Epidermal melanocyte (primary cell): ENCODE data around the gene GPR39.

Experiments used
- DNase-seq: peaks from one replicate; pipeline ENCODE4 v3.0.0; 2011; ENCODE audit warnings: low spot score; ENCODE audit not compliant: insufficient read length

The GPR39 gene

GRCh38 chr2:132412021-132412420, 4.6 kb upstream of the GPR39 start:
- no peak for DNase-seq

DNA sequence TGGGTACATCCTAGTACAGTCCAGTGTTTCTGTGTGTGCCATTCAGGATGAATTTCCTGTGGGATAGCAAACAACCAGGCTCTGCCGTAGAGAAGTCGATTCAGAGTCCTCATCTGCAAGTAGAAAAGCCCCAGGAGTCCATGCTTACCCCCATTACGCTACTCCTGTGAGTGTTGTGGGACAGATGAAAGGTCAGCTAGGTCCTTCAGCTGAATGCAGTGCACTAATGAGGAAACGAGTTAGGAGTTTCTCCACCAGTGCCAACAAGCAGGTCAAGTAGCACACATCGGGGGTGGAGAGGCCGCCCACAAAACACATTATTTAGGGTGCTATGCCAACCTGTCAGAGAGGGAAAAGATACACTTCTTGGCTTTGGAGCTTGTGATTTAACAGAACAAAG, 2.5 kb upstream of the GPR39 start:
- no peak for DNase-seq

DNA sequence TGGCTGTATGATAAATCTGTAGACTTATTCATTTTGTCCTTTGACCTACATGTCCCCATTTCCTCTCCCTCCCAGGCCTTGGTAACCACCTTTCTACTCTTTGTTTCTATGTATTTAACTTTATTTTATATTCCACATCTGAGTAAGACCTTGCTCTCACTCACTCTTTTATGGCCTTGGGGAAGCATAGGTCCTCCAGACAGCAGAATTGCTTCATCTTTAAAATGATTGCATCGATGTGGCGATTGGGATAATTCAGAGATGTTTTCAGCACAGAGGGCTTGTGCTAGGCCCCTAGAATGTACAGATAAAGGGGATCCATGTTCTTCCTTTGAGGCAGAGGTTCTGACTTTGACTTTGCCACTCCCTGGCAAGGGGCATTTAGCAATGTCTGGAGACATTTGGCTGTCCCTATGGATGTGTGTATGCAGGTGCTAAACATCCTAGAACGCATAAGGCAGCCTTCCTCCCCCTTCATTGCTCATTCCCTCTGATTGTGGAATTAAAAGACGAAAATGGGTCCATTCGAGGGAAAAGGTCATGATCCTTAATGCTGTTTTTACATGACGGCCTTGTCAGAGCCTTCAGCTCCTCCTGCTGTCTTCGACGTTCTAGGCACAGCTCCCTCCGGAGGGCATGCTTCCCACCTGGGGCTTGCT, 1.2 kb upstream of the GPR39 start:
- no peak for DNase-seq

- DNase-seq, result peak; percentile 48
These were observed 486 bp upstream of the GPR39 start for GRCh38 chr2:132415915-132416722.

GRCh38 chr2:132417430-132418035, 928 bp downstream of the GPR39 start:
- no peak for DNase-seq

DNA sequence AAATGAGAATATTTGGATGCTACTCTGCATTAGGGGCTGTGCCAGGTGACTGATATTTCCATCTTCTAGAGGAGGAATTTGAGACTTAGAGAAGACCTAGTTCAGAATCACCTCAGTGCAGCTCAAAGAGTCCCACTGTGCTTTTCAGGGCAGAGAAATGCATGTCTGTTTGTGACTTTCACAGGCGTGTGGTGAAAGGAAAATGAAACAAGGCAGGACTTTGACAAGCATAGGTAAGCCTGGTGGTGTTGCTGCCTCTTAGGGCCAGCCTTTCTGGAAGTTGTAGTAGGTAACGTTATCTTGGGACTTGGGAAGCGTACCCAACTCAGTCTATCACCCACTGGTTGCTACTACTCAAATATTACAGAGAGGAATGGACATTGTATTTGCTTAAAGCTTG, 2.6 kb downstream of the GPR39 start:
- DNase-seq, result no peak

DNA sequence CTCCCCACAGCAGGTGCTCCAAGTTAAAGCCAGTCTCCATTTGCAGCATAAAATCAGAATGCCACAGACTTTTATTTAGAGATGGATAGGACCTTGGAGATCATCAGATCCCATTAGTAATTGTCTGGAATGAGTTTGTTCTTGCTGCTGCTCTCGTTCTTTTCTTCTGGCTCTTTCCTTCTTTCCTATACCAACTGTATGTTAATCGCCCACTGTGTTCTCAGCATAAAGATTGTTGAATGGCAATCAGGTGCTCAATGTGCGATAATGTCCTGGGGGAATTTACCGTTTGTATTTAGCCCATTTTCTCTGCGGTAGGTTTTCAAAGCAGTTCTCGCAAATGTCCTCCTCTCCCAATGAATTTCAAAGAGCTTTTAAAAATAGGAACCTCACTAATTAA, 3.3 kb downstream of the GPR39 start:
- no peak for DNase-seq

DNA sequence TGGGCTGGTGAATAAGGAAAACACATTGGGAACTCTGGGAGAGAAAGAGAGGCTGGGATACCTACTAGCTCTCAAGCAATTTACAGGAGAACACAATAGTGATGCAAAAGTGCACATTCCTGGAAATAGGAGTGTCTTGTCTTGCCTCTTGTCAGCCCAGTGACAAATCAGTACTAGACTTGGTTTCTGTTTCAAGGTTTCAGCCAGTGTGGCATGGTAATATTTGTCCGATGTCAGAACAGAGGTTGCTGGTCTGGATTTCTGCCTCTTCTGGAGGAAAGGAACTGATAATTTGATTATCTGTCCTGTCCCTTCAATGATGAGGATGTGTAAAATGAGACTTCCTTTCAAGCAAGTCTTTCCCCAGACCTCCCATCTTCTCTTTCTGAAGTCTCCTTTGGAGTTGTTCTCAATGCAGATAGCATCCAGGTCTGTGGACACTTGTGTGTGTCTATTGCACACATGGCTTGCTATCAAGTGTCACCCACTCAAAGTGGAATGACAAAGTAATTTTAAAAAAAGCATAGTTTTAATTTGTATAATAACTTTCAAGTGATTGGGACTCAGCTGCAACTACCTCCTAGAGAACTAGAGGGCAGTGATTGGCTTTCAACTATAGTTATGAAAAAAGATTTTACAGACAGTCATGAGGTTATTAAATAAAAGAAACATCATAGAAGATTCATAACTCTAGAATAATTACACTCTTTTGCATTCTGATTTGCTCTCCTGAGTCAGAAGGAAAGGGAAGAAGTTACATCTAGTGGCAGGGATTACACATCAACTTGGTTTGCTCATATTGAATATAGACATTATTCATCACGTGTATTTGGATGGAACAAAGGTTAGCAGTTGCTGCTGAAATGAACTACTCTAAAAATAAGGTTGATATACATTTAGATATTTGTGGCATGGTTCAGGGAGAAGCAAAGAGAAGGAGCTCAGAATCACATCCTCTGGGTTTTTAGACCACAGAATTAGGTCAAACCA, 4.5 kb downstream of the GPR39 start:
- DNase-seq, result no peak

- no peak for DNase-seq
These were observed 6.1 kb downstream of the GPR39 start for GRCh38 chr2:132422736-132423135.

GRCh38 chr2:132424526-132425121, 8.0 kb downstream of the GPR39 start:
- DNase-seq, result no peak

- no peak for DNase-seq
These were observed 9.4 kb downstream of the GPR39 start for GRCh38 chr2:132426033-132426432.

DNA sequence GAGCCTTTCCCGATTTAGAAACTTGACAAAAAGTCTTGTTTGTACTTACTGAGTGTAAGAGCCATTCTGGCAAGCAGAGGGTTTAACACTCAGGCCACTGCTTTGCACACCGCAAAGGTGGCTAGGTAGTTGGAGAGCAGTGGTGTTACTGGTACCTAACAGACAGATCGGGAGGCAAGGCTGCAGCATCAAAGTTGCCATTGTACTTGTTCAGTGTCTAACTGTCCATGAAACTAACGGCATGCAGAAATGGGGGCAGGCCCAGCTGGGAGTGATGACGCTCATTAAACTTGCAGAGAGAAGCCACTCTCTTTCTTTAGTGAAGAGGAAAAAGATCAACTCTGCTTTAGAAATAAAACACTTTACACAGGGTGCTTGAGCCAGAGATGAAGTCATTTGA, 10.1 kb downstream of the GPR39 start:
- no peak for DNase-seq

- no peak for DNase-seq
These were observed 12.7 kb downstream of the GPR39 start for GRCh38 chr2:132429351-132429750.

DNA sequence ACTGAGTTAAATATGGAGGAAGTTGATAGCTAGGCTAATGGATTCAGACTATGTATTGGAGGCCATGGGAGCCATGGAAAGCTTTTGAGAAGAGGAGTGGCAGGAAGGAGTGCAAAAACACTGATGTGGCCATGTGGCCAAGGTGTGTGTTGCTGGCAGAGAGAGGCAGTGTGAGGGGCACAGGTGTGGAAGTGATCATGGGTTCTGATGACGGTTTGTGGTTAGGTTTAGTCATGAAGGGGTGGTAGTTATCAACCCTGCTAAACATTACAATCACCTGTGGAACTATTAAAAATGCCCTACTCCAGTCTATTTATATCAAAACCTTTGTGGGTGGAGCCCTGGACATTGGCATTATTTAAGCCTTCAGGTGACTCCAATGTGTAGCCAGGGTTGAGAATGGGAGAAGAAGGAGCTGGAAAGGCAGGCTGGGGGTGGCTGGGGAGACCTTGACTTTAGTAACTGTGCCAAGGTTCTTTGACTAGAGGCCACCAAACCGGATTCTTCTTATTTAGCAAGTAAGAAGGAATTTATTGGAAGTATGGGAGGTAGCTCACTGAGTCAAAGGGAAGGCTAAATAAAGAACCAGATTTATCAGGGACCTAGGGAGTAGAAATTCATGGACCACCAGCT, 13.5 kb downstream of the GPR39 start:
- no peak for DNase-seq

GRCh38 chr2:132430895-132431294, 14.3 kb downstream of the GPR39 start:
- no peak for DNase-seq

GRCh38 chr2:132437852-132438669, 21.5 kb downstream of the GPR39 start:
- DNase-seq, result no peak

DNA sequence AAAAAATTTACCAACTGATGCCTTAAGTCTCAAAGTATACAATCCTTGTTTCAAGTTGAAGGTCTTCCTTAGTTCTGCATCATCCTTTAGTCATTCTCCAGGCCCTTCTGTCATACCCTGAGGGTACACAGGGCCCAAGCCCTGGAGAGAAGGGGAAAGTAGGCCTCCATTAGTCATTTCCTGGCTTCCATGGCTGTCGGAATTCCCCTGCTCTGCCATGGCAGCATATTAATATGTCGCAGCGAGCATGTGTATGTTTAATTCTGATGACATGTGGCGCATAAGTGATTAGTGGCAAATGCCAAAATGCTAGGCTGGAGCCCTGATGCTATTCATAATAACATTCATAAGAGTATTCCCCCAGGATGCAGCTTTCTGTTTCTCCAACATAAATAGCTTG, 22.1 kb downstream of the GPR39 start:
- no peak for DNase-seq

DNA sequence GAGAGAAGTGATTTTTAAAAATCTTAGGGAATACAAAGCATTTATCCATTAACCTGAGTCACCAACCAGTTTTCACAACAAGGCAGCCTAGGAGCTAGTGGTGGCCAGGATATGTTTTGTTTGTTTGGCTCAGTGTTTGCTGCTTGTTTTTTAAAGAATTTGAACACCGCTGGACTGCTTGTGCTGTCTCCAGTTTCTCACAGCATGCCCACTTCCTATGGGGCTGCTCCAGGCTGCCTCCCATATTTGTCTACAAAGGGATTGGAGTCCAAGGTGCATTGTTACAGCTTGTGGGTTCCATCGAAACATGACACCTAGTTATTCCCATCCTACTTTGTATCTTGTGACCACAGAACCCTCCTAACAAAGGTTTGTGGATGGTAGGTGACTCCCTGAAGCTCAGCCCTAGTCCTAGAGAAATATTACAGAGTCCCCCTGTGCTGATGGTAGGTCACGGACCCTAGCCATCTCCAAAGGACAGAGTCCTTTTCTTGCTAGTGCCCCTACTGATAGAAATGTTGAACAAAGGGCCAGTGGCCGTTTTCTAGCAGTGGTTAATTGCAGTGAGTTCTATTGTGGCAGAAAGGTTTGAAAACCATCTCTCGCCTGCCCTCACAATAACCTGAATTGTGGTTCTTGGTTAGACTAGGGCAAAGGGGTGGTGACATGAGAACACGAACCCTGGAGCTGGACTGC, 23.2 kb downstream of the GPR39 start:
- no peak for DNase-seq

GRCh38 chr2:132441051-132441450, 24.4 kb downstream of the GPR39 start:
- DNase-seq, result no peak
